Testis (tissue), 2 donors: ENCODE measurements around the gene USP50.

Experiments used
- CTCF ChIP-seq, 3 experiments: fragments of 450-650 bp in 2 of 3; fragments of 200-600 bp in 1 of 3; sonication (generic) in 1 of 3; IDR thresholded peaks; one replicate each; pipeline ENCODE4 v1.5.1; 2016 to 2019; ENCODE audit warnings: antibody characterized with exemption in 3 of 3, mild to moderate bottlenecking in 2 of 3, moderate library complexity in 1 of 3
- POLR2A ChIP-seq: fragments of 450-650 bp; IDR thresholded peaks from one replicate; pipeline ENCODE4 v1.6.1; 2017; ENCODE audit warnings: antibody characterized with exemption, mild to moderate bottlenecking, moderate library complexity

DNA sequence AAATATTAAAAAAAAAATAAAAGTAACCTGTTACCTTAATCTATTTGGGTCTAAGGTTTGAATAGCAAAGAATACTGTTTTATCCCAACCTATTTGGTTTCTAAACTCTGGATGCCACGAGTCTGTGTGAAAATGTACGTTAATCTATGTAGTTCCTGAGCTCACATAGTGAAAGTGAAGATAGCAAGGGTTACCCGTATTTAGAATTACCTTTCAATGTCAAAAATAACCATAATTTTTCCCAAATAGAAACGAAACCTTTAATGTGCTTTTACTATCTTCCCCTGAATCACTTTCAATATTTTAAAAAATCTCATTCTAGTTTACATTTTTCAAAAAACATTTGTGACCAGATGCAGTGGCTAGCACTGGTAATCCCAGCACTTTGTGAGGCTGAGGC, 5.8 kb upstream of the USP50 start:
- no peak for TF ChIP-seq CTCF (IDR thresholded peaks at IDR 0.05)
- TF ChIP-seq POLR2A, result no peak
